GM21381 (cell line): ENCODE results near the gene VENTX.
"Not testable (repeated sequence)": the region's sequence is repeated elsewhere in the genome, so short reads cannot be mapped to it uniquely, and the experiment has no call there.

ENCODE experiments used
- ATAC-seq: cut with Tn5 transposase; IDR thresholded peaks from one replicate; pipeline ENCODE4 v1.9.1; 2021; ENCODE audit warnings: mild to moderate bottlenecking, moderate library complexity; ENCODE audit not compliant: unreplicated experiment

VENTX gene

DNA sequence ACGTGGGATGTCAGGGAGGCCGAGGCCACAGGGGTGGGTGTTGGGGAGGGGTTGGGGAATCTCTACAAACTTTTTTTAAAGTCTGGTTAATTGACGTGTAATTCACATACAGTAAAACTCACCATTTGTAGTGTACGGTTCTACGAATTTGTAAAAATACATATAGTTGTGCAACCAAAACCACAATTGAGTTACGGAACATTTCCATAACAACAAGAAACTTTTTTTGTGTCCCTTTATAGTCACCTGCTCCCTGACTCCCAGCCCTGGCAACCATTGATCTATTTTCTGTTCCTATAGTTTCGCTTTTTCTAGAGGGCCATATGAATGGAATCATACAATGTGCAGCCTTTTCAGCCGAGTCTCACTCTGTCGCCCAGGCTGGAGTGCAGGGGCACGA lies 2.9 kb upstream of the VENTX start:
- ATAC-seq: not testable (repeated sequence)

GRCh38 chr10:133235265-133235855 lies 2.3 kb upstream of the VENTX start:
- ATAC-seq: no peak

GRCh38 chr10:133235932-133236331 lies 1.7 kb upstream of the VENTX start:
- ATAC-seq: no peak

DNA sequence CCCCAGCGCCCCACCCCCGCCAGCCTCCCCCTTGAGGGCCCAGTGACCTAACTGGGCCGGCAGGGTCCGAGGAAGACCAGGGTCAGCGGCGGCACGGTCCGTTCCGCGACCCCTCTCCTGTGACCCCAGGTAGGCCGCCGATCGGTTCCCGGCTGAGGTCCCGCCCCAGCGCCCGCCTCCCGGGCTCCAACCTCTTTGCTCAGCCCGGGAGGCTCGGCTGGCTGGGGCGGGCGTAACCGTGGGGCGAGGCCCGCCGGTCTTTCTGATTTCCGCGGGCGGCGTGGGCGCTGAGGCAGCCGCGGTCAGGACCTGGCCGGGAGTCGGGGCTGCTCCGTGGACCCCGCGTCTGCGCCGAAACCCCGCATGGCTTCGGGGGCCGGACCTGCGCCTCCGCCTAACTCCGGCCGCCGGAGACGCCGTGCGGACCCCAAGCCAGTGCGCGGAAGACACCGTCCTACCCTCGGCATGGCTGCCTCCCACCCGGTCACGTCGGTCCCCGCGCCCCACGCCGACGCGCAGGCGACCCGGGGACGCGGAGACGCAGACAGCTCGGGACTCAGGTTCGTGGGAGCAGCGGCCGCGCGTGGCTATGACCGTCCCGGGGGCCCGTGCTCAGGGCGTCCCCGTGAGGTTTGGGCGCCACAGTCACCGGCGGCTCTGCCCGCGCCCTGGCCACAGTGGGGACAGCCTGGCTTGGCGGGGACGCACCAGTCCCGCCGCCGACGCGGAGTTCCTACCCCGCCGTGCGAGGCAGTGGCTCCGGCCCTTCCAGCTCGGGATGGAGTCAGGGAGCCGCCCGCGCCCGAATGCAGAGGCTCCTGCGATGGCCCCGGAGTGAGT lies 1.0 kb upstream of the VENTX start:
- no peak for ATAC-seq

DNA sequence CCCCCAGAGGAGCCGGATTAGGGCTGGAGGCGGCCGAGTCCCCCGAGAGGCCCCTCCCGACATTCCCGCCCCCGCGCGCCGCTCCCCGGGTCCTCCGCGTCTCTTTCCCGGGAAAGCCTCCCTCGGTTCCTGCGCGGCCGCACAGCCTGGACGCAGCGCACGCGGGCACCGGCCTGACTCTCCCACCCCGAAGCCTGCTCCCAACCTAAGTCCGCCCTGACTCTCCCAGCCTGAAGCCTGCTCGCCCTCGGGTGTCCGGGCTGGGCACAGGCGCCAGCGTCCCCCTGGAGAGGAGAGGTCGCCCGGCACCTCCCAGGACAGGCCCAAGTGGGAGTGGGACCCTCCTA lies 441 bp upstream of the VENTX start:
- ATAC-seq: no peak

GRCh38 chr10:133238466-133238804 lies 780 bp downstream of the VENTX start:
- ATAC-seq: no peak

GRCh38 chr10:133239990-133240389 lies 2.3 kb downstream of the VENTX start:
- no peak for ATAC-seq

DNA sequence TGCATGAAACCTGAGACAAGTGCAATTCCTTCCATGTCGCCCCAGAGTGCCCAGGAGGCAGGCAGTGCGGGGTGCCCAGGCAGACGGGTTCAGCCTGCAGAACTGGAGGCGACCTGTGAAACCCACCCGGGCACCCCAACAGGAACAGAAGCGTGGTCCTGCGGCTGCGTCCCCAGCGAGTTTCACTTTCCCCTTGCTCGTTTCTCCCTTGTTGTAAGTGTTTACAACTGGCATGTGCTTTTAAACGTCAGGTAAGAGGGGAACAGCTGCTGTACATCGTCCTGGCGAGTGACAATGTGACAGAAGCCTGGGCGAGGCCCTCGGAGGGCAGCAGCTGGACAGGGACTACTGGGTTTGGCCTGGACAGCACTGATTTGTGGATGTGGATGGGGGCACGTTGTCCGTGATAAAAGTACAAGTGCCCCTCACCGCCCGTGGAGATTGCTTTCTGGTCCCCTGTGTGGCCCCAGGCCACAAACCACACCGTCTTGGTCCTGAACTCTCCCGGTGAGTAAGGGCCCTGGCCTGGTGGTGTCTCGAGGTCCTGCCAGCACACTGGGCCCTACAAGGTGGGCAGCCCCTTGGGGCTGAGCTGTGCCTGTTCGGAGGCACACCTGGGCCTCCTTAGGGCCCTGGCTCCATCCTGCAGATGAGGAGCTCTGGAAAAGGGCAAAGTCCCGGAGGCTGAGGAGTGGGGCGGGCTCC lies 4.0 kb downstream of the VENTX start:
- ATAC-seq: no peak

GRCh38 chr10:133242611-133243356 lies 5.1 kb downstream of the VENTX start:
- no peak for ATAC-seq

GRCh38 chr10:133243593-133243992 lies 5.9 kb downstream of the VENTX start:
- ATAC-seq: no peak

DNA sequence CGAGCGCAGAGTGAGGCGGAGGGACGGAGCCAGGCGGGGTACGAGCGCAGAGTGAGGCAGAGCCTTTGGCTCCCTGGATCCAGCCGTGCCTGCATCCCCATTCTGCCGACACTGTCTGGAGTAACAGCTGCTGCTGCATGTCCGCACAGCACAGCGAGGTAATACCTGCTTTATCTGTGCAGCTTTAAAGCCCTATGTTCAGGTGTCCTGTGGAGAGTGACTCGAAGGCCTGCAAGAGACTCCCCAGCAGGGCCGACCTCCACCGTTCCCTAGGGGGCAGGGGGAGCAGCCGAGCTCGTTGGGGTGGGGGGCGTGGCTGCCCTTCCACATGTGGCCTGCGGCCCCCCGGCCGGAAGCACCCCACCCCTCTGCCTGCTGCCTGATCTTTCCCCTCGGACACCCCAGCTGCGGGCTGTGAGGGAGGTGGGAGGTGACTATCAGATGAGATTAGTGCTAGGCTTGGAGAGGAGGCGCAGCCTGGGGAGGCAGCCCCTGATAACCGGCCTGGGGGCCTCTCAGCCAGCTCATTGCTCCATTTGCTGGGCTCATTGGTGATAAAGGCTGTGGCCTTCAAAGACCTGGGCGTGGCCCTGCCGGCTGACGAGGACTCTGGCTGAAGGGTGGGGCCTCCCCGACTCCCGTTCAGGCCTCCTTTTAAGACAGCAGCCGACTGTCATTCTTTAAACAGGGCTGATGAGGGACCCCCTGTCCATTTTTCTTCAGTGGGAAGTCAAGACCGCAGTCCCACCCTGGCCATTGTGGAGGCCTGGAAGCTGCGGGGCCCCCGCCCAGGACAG lies 8.0 kb downstream of the VENTX start:
- ATAC-seq: no peak

DNA sequence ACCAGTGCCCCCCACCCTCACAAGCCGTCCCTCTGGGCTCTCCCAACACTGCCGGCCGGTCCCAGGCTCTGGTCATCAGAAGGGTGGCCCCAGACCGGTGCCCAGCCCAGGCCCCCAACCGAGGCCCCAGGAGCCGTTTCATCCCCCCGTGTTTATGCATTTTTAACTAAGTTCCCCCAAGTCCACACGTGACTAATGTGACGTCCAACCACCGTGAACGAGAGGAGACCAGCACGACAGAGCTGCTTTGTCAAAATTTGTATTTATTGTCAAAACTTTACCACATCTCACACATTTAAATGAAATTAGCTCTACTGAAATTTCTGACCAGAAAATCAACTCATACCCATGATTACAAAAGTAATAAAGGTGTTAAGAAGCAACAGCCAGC lies 8.6 kb downstream of the VENTX start:
- no peak for ATAC-seq

DNA sequence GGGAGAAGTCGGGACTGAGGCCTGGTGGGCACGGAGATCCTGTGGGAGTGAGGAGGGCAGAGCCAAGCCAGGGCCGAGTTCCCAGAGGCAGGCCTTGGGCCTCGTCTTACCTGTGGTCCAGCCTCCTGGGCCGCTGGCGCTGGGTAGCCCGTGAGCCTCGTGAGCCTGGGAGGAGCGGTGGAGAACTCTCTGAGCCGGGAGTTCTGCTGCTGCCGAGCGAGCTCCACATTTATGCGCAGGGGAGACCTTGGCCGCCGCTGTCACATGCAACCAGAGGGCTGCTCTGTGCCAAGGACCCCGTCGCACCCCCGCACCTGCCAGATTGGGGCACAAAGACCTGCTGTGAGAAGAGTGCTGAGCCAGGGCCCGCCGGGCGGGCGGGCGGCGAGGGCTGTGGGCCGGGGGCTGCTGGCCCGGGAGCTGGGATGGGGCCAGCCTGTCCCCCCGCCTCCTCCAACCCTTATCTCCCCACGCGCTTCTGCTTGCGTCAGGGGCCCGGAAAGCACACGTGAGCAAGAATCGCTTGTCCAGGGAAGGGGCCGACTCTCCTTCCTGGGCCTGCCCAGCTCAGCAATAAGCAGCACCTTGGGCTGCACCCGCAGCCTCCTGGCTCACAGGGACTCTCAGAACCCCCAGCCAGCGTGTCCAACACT lies 10.2 kb downstream of the VENTX start:
- ATAC-seq: no peak

- no peak for ATAC-seq
Measured at GRCh38 chr10:133248334-133248715, 10.7 kb downstream of the VENTX start.

GRCh38 chr10:133249094-133249780 lies 11.6 kb downstream of the VENTX start:
- ATAC-seq: no peak

DNA sequence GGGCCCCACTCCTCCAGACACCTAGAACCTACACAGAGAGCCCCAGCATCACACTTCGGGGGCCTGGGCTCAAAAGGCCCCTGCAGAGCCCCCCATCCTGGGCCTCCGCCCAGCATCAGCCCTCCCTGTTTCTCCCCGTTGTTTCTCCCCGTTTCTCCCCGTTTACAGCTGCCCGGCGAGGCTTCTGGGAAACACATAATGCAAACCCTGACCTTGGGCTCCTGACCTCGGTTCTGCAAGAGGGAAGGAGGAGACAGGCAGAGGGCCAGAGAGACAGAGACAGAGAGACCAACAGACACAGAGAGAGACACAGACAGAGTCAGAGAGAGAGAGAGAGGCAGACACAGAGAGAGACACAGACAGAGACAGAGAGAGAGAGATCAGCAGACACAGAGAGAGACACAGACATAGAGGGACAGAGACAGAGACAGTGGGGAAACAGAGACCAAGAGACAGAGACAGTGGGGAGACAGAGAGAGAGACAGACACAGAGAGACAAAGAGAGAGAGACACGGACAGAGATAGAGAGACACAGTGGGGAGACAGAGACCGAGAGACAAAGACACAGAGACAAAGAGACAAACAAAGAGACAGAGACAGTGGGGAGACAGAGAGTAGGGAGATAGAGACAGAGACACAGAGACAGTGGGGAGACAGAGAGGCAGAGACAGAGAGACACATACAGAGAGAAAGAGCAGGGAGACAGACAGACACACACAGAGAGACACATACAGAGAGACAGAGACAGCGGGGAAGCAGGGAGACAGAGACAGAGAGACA lies 12.5 kb downstream of the VENTX start:
- ATAC-seq: no peak

GRCh38 chr10:133251388-133252222 lies 13.9 kb downstream of the VENTX start:
- ATAC-seq: no peak

DNA sequence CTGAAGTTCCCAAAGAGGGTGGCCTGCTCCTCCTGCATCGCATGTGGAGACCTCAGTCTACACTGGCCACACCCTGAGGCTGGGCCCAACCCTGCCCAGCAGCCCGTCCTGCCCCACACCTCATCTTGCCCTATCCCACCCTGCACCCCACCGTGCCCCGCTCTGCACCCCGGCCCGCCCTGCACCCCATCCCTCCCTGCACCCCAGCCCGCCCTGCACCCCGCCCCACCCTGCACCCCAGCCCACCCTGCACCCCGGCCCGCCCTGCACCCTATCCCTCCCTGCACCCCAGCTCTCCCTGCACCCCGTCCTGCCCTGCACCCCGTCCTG lies 14.5 kb downstream of the VENTX start:
- ATAC-seq: no peak
